NCI-H748 (cell line): ENCODE measurements around the gene GPR183.

Source experiments
- DNase-seq: peaks from one replicate; lab custom pipeline; 2025; ENCODE audit not compliant: unreplicated experiment; lab: John Stamatoyannopoulos, UW

Gene GPR183, protein sequence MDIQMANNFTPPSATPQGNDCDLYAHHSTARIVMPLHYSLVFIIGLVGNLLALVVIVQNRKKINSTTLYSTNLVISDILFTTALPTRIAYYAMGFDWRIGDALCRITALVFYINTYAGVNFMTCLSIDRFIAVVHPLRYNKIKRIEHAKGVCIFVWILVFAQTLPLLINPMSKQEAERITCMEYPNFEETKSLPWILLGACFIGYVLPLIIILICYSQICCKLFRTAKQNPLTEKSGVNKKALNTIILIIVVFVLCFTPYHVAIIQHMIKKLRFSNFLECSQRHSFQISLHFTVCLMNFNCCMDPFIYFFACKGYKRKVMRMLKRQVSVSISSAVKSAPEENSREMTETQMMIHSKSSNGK

DNA sequence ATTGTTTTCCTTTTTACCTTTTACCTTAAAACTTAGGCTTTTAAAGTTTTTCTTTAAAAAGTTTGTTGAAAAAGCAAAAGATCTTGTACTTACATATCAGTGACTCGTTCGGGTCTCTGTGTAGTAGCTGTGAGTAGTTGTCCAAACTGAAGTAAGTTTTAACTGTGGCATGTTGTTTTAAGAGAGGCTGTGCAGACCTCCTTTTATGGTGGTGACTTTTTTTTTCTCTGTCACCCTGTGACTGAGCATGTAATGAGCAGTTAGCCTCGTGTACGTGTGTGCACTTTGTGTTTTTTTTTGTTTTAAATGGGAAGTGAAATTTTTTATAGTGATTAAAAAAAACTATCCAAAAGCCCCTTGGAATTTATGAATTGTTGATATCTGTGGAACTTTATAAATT is at the start of gene GPR183:
Gene GPR183 (minus strand): TSS at position 153 of the 400 bp plus-strand sequence. CDS start 11,254 bp downstream, outside the sequence.
- no peak for DNase-seq

DNA sequence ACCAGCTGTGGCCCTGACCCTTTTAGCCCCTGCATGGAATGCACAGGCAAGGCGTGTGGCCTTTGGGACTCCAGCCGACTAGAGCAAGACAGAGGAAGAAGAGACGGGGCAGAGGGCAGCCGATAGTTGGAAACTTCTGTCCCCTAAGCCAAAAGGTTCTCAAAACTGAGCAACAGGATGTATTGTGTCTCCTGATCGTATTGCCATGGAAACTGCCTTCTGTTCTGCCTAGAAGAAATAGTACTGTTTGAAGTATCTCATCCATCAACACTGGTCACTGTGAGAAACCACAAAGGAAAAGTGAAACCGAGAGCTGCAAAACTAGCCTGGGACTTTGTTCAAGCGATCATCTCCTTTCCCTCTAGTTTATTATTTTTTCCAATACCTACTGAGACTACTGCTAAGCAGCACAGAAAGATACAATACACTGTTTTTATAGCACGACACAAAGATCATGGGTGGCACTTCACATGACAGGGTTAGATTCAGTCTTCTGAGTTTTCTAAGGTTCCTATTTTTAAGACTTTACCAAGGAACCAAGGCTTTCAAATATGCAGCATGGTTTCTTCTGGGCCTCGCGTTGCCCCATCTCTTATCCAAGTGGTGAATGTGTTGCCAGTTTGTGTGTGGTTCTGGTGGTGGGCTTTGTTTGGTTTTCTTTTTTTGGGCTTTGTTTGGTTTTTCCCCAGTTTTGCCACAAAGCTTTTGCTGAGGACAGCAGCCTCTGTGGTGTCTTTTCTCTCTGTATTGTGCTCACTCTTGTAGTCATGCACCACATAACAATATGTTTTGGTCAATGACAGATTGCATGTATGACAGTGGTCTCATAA is 49.3 kb upstream of the GPR183 start:
- no peak for DNase-seq

DNA sequence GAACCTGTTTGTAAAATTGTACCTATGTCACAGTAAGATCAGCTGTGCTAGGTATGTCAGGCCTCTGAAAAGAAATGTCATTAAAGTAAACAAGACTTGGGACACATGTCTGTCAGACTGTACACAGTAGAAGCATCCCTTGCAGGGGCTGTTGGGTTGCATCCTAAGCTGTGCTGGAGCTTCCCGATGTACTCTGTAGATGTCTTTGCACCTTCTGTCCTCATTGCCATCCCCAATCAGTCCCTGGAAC is 48.7 kb upstream of the GPR183 start:
- no peak for DNase-seq

DNA sequence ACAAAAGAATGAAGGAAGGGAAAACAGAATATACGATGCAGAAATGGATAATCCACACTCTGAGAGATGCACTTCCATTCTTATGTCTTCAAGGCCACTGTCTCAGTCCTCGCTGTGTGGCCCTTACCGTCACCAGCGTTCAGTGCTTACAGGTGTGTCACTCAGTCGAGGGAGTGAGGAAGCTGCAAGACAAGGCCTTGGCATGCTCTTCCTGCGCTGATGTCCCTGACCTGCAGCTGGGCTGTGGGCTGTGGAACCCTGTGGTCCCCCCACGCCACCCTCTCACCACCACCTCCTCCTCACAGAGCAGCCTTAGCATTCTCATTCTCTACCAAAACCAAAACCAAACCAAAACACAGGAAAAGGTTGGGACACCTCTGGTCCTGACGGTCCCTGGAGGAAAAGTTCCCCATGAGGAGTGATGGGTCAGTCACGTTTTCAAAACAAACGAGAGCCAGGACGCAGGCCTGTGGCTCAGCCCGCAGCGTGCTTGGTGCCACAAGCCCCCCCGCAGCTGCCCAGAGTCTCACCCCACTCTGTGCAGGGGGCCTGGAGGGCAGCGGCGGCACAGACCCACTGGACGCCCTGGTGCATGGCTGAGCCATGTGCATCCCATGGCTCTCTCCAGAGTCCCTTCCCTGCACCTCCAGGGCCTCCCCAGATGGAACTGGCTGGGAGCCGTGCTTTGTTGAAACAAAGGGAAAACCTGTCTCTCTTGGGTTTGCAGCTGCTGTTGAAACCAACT is 48.2 kb upstream of the GPR183 start:
- peak; percentile 9 for DNase-seq

DNA sequence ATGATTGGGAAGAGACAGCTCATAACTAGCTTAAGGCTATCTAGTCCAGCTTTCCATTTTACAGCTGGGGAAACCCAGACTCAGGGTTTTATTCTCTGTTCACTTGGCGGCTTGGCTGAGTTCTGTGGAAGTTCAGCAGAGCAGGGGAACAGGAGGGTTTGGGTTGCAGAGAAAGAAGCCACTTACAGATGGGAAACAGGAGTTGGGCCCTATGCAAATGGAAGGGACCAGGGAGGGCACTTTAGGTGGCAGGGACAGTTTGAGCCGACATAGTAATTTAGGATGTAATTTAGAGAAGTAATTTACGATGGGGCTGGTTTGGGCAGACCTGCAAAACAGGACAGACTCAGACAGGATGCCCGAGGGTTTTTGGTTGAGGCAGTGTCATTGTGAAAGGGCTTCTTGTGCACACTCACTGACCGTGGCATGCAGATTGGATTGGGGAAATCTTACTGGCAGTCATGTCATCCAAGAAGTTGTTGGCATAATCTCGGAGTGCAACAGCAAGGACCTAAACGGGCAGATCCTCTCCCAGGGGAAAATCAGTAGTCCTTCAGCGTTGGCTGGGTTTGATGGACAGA is 47.3 kb upstream of the GPR183 start:
- no peak for DNase-seq

DNA sequence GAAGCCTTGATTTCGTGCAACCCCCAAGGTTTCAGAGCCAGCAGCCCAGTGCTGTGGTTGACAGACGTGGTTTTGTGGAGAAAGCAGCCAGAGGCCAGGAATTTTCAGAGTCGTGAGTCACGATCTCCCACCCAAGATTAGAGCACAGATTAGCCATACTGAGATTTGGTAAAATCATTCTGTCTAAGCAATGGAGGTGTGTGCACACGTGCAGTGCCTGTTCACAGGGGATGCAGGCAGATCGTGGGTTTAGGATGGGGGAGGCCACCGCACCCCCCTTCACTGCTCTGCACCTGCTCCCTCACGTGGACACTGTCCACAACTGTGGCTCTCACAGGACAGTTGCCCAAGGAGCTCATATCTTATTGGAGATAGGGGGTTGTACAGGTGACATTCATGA is 46.6 kb upstream of the GPR183 start:
- no peak for DNase-seq

DNA sequence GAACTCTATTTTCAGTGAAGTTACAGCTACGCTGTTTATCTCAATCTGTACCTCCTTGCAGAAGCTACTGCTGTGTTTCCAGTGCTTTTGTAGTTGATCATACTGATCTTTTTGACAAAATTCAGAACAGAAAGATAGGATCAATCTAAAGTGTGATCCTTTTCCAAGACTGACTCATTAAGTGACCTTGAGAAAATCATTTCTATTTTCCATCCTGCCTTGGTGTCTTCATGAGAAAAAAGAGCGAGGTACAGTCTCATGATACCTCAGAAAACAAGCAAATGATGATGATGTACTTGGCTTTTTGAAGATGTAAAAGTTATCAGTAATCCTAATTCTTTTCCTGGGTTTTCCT is 46.0 kb upstream of the GPR183 start:
- no peak for DNase-seq

DNA sequence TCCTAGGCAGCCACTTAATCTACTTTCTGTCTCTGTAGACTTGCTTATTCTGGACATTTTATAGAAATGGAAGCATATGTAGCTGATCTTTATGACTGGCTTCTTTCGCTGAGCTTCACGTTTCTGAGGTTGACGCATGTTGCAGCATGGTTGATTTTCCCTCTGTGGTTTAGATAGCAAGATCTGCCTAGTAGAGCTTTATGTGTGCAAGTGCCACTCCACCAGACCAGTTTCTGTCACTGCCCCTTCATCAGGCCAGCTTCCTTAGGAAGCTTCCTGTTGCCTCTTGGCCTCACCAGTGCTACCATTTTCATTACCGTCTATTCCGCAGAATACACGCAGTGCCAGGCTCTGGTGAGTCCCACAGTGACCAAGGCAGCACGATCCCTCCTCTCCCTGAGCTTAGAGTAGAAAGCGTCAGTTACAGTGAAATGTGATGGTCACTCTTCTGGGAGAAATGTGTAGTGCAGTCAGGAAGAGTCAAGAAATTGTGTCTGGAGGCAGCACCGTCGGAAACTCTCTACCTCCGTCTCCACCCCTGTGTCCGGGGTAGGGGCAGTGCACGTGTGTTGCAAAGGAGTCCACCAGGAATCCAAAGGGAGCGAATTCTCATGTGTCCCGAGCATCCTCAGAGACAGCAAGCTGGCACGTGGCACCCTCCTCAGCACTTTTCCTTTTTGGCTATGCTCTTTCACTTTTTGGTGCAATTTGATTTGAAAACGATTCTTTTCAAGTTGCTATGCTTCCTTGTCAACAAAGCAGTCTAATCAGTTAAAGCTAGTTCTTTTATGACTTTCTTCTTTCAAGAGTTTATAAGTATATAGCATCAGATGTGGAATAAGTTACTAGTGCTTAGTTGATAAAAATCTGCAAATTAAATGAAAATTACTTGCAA is 45.4 kb upstream of the GPR183 start:
- no peak for DNase-seq

DNA sequence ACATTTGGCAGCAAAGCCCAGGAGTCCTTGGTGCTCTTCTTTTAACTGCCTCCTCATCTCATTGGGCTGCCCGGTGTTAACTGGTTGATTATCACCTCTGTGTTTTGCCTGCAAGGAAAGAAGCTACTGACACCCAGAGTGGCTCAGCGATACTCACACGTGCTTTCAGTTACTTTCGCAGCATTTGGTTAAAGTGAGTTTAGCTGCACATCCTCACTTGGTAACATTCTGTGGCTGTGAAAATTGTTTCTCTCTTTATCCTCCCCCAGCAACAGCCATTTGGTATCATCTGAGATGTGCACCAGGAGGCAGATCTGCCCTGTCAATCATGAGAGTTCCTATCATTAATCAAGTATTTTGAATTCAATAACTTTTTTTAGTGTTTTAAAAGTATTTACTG is 44.6 kb upstream of the GPR183 start:
- no peak for DNase-seq

DNA sequence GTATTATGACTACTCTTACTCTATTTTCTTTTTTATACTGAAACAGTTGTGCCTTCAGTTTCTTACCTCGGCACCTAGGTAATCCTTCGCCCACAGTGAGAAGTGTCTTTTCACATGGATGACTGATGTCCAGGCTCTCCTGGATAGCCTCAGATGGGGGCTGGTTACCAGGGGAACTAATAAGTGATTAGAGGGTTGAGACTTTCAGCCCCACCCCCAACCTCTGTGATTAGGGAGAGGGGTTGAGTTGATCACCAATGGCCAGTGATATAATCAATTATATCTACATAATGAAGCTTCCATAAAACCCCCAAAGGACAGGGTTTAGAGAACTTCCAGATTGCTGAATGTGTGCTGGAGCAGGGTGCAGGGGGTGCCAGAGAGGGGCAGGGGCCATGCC is 43.0 kb upstream of the GPR183 start:
- no peak for DNase-seq

DNA sequence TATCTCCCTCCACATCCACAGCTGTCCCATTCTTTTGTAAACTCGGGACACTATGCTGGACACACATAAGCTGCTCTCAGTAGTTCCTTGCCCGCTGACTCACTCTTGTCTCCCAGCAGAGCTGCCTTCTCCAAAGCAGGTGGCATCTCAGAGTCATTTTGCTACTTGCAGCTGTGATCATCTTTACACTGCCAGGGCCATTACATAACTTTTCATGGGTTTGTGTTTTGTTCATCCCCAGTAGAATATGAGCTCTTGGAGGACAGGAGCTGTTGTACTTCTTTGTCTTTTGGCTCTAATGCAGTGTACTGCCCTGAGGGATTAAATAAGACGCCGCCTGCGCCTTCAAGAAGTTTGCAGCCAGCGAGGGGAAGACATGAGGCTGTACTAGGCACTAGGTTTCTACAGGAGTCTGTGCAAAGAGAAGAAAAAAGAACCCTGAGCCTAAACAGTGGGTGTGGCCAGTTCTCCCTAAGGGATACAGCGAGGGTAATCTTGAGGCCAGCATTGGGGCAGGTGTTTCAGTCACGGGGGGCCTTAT is 40.8 kb upstream of the GPR183 start:
- no peak for DNase-seq

DNA sequence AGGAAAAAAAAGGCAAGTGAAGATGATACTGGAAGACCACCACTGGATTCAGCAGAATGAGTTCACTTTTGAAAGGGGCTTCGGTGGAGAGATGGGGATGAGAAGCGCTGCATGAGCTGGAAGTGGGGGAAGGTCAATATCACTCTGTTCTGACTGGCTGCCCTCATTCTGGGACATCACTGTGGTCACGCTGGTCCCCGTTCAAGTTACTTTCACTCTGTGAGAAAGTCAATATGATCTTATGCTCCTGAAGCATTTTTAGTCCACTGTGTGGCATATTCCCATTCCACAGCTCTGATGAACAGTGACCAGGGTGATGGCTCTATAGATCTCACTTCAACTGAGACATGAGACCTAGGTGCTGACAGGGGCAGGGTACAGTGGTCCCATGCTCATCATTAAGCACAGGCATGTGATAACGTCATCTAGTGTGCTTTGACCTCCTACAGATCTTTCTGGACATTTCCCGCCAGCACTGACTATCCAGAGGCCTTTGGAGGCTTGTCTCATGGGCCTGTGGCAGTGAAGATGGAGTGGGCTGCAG is 40.2 kb upstream of the GPR183 start:
- DNase-seq, result no peak

DNA sequence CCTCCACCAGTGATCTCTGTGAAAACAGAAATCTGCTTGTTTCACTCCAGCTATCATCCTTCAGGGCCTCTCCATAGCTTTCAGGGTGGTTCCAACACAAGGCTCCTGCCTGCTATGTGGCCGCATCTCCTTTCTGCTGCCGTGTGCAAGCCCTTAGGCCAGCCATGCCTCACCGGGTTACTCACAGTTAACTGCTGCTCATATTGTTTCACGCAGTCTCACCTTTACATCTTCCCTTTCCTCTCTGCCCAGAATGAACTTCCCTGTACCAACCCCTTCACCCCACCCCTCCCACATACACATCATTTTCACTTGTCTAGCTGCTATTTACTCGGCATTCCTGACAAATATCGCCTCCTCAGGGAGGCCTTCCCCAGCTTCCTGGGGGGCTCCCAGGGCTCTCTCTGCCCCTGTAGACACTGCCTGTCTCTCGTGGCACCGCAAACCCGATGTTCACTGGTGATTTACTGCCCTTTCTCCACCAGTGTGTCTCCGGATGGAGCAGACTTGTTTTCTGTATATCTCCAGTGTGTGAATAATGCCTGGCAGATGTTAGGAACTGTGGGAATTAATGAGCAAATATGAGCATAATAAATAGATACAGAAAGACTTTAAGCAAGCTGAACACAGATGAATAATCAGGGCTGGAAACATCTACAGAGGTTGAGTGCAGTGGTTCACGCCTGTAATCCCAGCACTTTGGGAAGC is 39.3 kb upstream of the GPR183 start:
- no peak for DNase-seq

DNA sequence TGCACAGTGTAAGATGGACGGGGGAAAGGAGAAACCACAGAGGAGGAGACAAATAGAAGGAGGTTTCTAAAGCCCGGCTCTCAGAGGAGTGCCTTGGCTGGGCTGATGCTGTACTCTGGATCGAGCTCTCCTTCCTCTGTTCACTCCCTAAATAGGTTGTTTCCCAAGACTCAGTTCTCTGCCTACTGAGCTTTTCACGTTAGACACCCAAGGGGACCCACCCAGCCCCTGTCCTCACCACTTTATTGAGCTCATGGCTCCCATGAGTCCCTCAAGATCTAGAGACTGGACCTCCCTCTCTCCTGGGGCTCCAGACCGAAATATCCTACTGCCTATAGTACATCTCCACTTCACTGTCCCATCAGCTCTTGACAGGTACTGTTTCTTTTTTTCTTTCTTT is 38.1 kb upstream of the GPR183 start:
- no peak for DNase-seq

DNA sequence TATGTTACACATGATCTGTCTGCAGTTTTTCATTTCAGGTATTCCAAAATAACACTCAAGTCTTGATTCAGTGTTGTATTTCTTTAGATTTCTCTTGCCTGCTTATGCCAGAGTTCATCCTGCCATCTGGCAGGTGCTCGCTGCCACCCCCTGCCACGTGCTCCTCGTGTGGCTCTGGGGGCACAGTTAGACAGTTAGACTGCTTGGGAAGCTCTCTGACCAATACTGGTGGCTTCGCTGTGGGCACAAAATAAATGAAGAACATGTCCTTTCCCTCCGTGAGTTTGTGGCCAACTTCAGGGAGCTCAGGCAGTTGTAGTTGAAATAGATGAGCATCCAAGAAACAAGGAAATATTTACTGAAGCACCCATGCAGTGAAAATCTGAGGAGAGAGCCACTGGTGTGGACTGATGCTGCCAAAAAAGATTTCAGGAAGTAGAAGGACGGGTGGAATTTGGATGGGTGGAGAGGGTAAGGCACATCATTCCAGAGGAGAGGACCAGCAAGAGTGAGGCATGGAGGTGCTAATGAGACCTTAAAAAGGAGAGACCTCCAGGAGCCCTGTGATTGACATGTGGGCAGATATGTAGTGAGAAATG is 37.5 kb upstream of the GPR183 start:
- no peak for DNase-seq

DNA sequence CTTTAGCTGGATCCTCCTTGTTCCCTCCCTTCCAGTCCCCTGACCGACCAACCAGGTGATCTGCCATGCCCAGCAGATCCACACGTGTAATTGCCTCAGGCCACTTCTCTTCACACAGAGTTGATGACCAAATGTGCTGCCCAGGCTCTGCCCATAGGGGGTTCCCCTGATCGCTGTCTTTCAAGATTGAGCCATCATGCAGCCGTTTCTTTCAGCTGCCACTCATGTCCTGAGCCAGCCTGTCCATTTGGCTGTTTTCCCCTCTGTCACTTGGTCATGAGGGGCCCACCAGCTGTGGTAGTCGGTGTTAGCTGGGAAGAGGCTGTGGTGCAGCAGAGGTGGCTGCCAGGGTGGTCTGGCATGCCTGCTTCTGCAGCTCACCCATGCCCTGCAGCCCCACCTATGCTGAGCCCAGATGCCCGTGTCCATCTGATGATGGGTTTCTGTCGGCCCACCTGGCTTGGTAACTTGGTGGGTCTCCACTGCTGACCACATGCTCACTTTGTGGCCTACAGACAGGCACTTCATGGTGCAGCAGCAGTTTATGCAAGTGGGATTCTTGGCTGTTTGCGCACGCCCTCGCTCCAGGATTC is 35.6 kb upstream of the GPR183 start:
- DNase-seq, result no peak

DNA sequence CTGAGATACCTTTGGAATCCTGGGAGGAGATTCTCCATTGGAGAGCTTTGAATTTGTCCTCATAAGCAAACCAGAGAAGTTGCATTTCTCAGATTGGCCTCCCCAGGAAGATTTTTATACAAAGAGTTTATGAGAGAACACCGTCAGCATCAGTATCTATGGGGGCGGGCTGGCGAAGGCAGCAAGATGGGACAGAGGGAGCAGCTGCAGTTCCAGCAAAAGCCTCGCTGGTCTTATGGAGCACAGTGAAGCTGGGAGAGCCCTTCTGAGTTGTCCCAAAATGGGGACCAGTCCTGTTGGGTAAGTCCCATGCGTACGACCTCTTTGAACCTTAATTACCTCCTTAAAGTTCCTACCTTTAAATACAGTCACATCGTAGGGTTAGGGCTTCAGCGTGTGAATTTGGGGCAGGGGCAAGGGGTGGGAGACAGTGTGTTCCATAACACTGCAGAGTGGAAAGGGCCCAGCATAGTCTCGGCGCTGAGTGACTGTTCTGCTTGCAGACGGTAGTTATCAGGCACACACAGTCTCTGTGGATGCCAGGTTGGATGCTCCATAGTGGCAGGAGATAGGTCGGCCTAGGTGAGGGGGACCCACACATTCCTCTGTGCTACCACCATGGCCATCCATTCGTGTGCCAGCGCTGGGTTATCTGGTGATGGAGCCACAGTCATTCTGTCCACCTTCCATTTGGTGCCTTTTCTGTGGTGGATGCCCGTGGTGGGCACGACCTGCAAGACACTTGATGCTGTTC is 34.9 kb upstream of the GPR183 start:
- no peak for DNase-seq

DNA sequence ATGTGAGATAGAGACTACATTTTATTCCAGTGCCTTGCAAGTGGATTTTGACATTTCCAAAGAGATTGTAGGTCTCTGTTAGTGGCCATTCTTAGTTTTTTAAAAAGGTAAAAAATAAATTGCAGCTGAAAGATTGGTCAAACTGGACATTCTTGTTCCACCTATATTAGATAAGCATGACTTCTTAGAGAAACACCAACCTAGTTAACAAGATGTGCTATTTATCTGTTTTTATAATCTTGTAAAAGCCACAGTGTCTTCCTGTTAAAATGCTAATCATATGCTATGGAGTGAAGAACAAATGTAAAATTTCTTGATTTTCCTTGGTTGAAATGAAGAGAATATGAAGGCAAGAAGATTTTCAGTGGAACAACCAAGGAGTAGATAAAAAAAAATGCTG is 33.4 kb upstream of the GPR183 start:
- no peak for DNase-seq
